Activated T-helper 17 cell treated with anti-CD3 and anti-CD28 coated beads, Interleukin-2, amount 50 U/mL, for 72 hours (primary cell): ENCODE results near the gene TNFRSF1B. TPM values are rescaled to one million over a fixed set of nuclear protein-coding genes. Genes with fewer than 3 reads are reported as not detected.

Source experiments
- ATAC-seq: fragments of 150-1000 bp; cut with Tn5 transposase; replicated peaks from 2 replicates; pipeline ENCODE4 v1.10.0; 2021; ENCODE audit warnings: mild to moderate bottlenecking, moderate library complexity
- H3K27ac Mint-ChIP-seq: one replicate; pipeline ENCODE4 v1.8.0; 2022; ENCODE audit warnings: mixed read lengths
- H3K27me3 Mint-ChIP-seq: one replicate; pipeline ENCODE4 v1.8.0; 2022; ENCODE audit warnings: mixed read lengths
- H3K36me3 Mint-ChIP-seq: one replicate; pipeline ENCODE4 v1.8.0; 2022; ENCODE audit warnings: low read depth, mild to moderate bottlenecking, mixed read lengths
- H3K4me1 Mint-ChIP-seq: one replicate; pipeline ENCODE4 v1.8.0; 2022; ENCODE audit warnings: mixed read lengths
- H3K4me3 Mint-ChIP-seq: one replicate; pipeline ENCODE4 v1.8.0; 2022; ENCODE audit warnings: mild to moderate bottlenecking, mixed read lengths
- H3K9me3 Mint-ChIP-seq: one replicate; pipeline ENCODE4 v1.8.0; 2022; ENCODE audit warnings: mixed read lengths
- total RNA-seq, 2 donors: library from RNA; stranded (reverse); gene quantifications; one replicate each; pipeline ENCODE4 v1.2.3, GENCODE V29; 2022

Gene TNFRSF1B
- total RNA-seq, 2 donors from 2014 or later, result 291 to 379 TPM

DNA sequence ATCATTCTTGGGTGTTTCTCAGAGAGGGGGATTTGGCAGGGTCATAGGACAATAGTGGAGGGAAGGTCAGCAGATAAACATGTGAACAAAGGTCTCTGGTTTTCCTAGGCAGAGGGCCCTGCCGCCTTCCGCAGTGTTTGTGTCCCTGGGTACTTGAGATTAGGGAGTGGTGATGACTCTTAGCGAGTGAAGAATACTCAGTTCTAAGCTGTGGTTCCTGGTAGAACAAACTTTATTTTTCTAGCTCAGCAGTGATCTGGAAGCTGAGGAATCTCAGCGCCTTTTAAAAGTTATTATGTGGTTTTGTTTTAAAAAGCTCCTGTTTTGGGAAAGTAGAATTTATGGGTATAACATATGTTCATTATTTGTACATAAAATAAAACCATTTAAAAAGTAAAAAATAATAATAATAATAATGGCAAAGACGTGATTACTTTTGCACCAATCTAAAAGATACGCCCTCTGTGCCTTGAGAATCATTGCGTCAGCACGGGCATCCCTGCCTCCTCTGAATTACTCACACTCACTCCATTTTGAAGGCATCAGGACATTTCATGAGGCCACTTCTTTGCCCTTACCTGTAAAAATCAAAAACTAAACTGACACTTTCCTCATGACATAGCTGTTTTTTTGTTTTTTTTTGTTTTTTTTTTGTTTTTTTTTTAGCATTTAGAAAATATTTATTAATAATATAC, 29.7 kb upstream of the TNFRSF1B start:
- Mint-ChIP-seq H3K36me3 (peaks cover 6% of the 10 kb centered on the region), H3K9me3 (no peaks in the 10 kb centered on the region), H3K27ac (no peak overlapping the region), H3K27me3 (no peaks in the 10 kb centered on the region), H3K4me1 (peaks cover 13% of the 10 kb centered on the region), H3K4me3 (no peak overlapping the region)
- ATAC-seq, result no peak

DNA sequence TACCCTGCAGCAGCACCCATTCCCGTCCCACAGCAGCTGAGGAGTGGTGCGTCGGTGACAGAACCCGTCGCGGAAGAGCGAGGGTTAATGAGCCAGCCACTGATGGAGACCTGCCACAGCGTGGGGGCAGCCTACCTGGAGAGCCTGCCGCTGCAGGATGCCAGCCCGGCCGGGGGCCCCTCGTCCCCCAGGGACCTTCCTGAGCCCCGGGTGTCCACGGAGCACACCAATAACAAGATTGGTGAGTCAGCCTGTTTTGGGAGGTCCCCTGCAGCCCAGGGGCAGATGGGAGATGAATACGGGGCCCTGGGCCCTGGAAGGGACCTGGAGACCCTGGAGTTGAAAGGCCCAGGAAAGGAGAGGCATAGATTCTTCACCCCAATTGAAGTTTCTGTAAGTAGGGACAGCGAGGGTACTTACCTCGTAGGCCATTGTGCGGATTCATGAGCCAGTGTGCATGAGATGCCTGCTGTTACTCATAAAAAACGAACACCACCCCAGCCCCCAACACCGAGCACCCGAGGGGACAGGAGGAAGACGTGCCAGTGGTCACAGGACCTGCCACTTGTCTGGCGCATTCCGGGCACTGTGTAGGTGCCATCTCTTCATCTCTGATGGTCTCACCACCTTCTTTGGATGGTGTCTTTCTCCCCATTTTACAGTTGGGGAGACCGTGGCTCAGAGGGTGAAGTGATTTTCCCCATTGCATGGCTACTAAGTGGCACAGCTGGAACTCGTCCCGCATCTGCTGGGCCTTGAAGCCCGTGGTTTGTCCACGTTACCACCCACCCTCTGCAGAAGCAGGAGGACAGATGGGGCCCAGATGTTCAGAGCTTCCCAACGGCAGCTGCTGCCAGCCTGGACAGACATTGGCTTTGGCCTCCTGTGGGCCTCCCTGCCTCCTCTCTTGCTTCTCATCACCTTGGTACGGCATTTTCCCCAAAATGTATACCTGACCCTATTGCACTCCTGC, 28.3 kb upstream of the TNFRSF1B start:
- H3K4me1 Mint-ChIP-seq, result peaks cover 12% of the 10 kb centered on the region
- H3K36me3 Mint-ChIP-seq, result peaks cover 11% of the 10 kb centered on the region
- H3K4me3 Mint-ChIP-seq, result no peak overlapping the region
- ATAC-seq, result no peak
- H3K9me3 Mint-ChIP-seq, result no peaks in the 10 kb centered on the region
- peak overlapping the region; percentile 76 for H3K27ac Mint-ChIP-seq
- no peaks in the 10 kb centered on the region for H3K27me3 Mint-ChIP-seq

DNA sequence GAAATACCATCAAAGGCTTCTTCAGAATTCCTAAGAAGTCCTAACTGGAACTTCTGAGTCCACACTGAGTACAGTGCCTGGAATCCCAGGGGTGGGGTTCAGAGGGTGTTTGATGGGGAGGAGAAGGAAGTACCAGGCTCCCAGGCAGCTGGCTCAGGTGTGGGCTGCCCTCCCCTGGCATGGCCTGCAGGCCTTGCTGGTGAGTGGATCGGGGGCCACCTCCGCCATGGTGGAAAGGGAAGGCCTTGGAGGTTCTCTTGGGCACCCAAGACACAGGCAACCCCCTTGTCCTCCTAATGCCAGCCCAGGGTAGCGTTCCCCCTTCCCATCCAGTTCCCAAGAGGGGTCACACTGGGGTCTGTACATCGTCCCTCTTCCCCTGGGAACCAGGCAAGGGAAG, 26.8 kb upstream of the TNFRSF1B start:
- H3K36me3 Mint-ChIP-seq, result peaks cover 18% of the 10 kb centered on the region
- peak overlapping the region; percentile 76 for H3K27ac Mint-ChIP-seq
- H3K27me3 Mint-ChIP-seq, result no peaks in the 10 kb centered on the region
- no peak for ATAC-seq
- H3K4me1 Mint-ChIP-seq, result peaks cover 18% of the 10 kb centered on the region
- no peaks in the 10 kb centered on the region for H3K9me3 Mint-ChIP-seq
- H3K4me3 Mint-ChIP-seq, result no peak overlapping the region

DNA sequence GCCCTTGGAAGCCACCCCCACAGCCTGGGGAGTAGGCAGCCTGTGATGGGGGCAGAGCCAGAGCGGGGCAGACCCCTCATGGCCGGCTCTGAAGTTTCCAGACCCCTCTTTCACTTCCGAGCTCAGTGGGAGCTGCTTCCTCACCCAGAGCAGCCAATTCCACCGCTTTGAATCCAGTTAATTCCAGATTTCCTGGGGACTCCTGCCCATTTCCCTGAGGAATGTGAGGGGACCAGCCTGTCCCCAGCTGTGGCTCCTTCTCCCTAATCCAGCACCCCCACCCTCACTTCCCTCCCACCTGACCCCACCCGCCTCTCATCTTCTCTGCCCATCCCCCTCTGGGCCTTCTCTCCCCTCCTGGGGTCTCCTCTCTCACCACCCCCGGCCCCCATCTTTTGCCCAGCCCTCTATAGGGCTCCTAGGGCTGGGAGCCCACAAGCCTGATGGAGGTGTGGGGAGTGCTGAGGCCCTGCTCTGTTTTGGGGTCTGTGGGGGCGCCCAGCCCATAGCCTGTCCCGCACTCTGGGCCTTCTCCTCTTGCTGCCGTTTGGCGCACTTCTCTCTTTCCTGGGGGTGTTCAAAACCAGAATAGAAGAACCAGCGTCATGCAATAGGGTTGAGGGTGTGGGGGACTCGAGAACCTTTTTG, 26.2 kb upstream of the TNFRSF1B start:
- no peaks in the 10 kb centered on the region for H3K9me3 Mint-ChIP-seq
- H3K4me3 Mint-ChIP-seq, result no peak overlapping the region
- no peak for ATAC-seq
- H3K27me3 Mint-ChIP-seq, result no peaks in the 10 kb centered on the region
- H3K27ac Mint-ChIP-seq, result no peak overlapping the region
- H3K4me1 Mint-ChIP-seq, result peaks cover 18% of the 10 kb centered on the region
- peaks cover 18% of the 10 kb centered on the region for H3K36me3 Mint-ChIP-seq

DNA sequence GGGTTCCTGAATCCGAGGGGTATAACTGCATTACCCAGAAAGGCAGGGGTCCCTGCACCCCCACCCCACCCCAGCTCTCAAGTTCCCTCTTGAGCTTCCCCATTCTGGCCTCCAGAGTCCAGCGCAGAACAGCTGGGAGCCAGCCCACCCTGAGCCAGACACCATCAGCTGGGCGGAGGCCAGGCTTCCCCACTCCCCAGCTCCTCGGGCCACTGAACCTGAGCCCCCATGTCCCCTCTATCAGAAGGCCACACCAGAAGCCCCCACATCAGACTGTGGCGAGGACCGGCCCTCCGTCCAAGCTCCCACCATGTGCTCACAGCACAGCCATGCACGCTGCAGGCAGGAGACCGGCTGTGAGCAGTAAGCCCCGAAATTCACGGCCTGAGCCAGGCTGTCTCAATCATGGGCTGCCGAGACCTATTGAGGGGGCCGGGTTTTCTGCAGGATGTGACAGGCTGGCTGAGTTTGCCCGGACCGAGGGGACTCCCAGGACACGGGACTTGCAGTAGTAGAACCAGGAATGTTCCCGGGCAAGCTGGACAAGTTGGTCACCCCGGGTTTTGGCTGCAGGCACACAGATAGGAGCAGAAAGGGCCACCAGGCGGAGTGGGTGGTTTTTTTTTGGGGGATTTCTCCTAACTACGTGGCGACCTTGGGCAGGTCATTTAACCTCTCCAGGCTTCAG, 25.5 kb upstream of the TNFRSF1B start:
- H3K27me3 Mint-ChIP-seq, result no peaks in the 10 kb centered on the region
- H3K9me3 Mint-ChIP-seq, result no peaks in the 10 kb centered on the region
- H3K4me1 Mint-ChIP-seq, result peaks cover 17% of the 10 kb centered on the region
- no peak overlapping the region for H3K4me3 Mint-ChIP-seq
- H3K27ac Mint-ChIP-seq, result no peak overlapping the region
- ATAC-seq, result no peak
- peaks cover 18% of the 10 kb centered on the region for H3K36me3 Mint-ChIP-seq

DNA sequence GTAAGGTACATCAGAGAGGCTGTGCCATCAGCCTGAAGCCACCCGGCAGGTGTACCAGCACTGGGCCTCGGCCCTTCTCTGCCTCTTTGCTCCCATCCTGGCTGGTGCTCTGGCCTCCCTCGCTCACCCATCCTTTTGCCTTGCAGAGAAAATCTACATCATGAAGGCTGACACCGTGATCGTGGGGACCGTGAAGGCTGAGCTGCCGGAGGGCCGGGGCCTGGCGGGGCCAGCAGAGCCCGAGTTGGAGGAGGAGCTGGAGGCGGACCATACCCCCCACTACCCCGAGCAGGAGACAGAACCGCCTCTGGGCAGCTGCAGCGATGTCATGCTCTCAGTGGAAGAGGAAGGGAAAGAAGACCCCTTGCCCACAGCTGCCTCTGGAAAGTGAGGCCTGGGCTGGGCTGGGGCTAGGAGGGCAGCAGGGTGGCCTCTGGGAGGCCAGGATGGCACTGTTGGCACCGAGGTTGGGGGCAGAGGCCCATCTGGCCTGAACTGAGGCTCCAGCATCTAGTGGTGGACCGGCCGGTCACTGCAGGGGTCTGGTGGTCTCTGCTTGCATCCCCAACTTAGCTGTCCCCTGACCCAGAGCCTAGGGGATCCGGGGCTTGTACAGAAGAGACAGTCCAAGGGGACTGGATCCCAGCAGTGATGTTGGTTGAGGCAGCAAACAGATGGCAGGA, 24.5 kb upstream of the TNFRSF1B start:
- peaks cover 18% of the 10 kb centered on the region for H3K36me3 Mint-ChIP-seq
- no peaks in the 10 kb centered on the region for H3K27me3 Mint-ChIP-seq
- H3K4me1 Mint-ChIP-seq, result peaks cover 27% of the 10 kb centered on the region
- H3K27ac Mint-ChIP-seq, result no peak overlapping the region
- ATAC-seq, result no peak
- no peak overlapping the region for H3K4me3 Mint-ChIP-seq
- H3K9me3 Mint-ChIP-seq, result no peaks in the 10 kb centered on the region

DNA sequence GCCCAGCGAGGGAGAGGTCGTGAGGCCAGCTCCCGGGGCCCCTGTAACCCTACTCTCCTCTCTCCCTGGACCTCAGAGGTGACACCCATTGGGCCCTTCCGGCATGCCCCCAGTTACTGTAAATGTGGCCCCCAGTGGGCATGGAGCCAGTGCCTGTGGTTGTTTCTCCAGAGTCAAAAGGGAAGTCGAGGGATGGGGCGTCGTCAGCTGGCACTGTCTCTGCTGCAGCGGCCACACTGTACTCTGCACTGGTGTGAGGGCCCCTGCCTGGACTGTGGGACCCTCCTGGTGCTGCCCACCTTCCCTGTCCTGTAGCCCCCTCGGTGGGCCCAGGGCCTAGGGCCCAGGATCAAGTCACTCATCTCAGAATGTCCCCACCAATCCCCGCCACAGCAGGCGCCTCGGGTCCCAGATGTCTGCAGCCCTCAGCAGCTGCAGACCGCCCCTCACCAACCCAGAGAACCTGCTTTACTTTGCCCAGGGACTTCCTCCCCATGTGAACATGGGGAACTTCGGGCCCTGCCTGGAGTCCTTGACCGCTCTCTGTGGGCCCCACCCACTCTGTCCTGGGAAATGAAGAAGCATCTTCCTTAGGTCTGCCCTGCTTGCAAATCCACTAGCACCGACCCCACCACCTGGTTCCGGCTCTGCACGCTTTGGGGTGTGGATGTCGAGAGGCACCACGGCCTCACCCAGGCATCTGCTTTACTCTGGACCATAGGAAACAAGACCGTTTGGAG, 23.7 kb upstream of the TNFRSF1B start:
- peaks cover 27% of the 10 kb centered on the region for H3K4me1 Mint-ChIP-seq
- peak overlapping the region; percentile 31 for H3K27ac Mint-ChIP-seq
- H3K36me3 Mint-ChIP-seq, result peaks cover 18% of the 10 kb centered on the region
- H3K9me3 Mint-ChIP-seq, result no peaks in the 10 kb centered on the region
- no peaks in the 10 kb centered on the region for H3K27me3 Mint-ChIP-seq
- H3K4me3 Mint-ChIP-seq, result peak overlapping the region; percentile 49
- ATAC-seq, result no peak

DNA sequence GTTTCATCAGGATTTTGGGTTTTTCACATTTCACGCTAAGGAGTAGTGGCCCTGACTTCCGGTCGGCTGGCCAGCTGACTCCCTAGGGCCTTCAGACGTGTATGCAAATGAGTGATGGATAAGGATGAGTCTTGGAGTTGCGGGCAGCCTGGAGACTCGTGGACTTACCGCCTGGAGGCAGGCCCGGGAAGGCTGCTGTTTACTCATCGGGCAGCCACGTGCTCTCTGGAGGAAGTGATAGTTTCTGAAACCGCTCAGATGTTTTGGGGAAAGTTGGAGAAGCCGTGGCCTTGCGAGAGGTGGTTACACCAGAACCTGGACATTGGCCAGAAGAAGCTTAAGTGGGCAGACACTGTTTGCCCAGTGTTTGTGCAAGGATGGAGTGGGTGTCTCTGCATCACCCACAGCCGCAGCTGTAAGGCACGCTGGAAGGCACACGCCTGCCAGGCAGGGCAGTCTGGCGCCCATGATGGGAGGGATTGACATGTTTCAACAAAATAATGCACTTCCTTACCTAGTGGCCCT, 23.1 kb upstream of the TNFRSF1B start:
- peaks cover 18% of the 10 kb centered on the region for H3K36me3 Mint-ChIP-seq
- no peaks in the 10 kb centered on the region for H3K9me3 Mint-ChIP-seq
- peak; percentile 74 for ATAC-seq
- peak overlapping the region; percentile 49 for H3K4me3 Mint-ChIP-seq
- H3K27ac Mint-ChIP-seq, result peak overlapping the region; percentile 31
- no peaks in the 10 kb centered on the region for H3K27me3 Mint-ChIP-seq
- H3K4me1 Mint-ChIP-seq, result peaks cover 27% of the 10 kb centered on the region

DNA sequence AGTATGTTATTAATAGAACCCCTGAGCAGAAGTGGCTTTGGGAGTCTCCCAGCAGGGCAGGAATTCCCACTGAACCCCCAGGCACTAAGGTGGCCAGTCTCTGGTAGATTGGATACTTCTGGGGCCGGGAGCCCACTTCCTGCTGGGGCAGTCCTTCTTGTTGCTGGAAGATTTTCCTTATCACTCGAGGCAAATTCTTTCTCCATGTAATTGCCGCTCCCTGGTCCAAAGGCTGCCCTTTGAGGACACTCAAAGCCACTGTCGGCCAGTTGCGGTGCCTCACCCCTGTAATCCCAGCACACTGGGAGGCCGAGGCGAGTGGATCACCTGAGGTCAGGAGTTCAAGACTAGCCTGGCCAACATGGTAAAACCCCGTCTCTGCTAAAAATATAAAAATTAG, 22.6 kb upstream of the TNFRSF1B start:
- Mint-ChIP-seq H3K4me1 (peaks cover 28% of the 10 kb centered on the region), H3K9me3 (no peaks in the 10 kb centered on the region), H3K27ac (peak overlapping the region; percentile 31), H3K36me3 (peaks cover 16% of the 10 kb centered on the region), H3K27me3 (no peaks in the 10 kb centered on the region), H3K4me3 (peak overlapping the region; percentile 49)
- no peak for ATAC-seq

DNA sequence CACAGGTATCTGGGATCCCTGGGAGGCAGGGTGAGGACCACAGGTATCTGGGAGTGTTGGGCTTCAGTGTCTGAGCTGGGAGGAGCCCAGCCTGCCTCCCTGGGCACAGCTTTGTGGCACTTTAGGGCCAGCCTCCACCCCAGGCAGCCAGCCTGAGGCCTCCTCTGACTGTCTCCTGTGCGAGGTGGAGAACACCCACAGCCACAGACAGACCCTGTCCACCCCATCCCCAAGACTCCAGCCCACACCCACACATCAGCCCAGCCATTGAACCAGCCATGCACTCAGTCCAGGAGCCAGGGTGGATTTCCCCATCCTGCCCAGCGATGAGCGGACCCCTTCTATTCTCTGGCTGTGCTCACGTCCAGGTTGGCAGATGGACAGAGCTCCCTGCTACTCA, 21.8 kb upstream of the TNFRSF1B start:
- ATAC-seq, result no peak
- Mint-ChIP-seq H3K27me3 (no peaks in the 10 kb centered on the region), H3K27ac (no peak overlapping the region), H3K9me3 (peaks cover 3% of the 10 kb centered on the region), H3K36me3 (peaks cover 16% of the 10 kb centered on the region), H3K4me1 (peaks cover 34% of the 10 kb centered on the region), H3K4me3 (peak overlapping the region; percentile 25)

DNA sequence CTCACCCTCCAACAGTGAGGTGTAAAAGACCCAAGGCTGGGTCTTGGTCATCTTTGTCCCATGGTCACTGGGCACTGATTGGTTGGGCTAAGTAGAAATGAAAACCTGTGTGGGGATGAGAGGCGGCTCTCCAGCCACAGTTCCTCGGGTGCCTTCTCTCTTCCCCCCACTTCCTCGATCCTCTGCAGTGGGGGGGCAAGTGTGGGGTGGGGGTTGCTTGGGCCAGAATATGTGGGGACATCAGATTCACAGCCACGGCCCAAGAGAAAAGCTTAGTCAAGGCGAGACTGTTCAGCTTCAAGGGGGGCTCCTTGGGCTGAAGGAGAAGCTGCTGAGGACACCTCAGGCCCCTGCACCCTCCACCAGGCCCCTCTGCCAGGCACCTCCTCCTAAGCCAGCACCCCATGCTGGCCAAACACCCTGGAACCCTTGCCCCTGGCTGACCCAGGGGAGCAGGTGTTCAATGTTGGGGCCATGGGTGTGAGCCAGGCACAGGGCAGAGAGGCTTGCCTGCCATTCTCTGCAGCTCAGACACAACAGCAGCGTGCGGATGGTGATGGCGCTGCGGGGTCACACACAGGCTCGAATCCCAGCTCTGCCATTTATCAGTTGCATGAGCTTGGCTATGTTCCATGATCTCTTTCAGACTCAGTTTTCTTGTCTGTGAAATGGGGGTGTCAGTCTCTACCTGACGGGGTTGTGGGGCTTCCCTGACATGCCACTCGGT, 21.0 kb upstream of the TNFRSF1B start:
- peaks cover 16% of the 10 kb centered on the region for H3K36me3 Mint-ChIP-seq
- H3K27ac Mint-ChIP-seq, result peak overlapping the region; percentile 86
- H3K4me3 Mint-ChIP-seq, result peak overlapping the region; percentile 69
- no peaks in the 10 kb centered on the region for H3K27me3 Mint-ChIP-seq
- H3K9me3 Mint-ChIP-seq, result peaks cover 3% of the 10 kb centered on the region
- no peak for ATAC-seq
- H3K4me1 Mint-ChIP-seq, result peaks cover 38% of the 10 kb centered on the region

DNA sequence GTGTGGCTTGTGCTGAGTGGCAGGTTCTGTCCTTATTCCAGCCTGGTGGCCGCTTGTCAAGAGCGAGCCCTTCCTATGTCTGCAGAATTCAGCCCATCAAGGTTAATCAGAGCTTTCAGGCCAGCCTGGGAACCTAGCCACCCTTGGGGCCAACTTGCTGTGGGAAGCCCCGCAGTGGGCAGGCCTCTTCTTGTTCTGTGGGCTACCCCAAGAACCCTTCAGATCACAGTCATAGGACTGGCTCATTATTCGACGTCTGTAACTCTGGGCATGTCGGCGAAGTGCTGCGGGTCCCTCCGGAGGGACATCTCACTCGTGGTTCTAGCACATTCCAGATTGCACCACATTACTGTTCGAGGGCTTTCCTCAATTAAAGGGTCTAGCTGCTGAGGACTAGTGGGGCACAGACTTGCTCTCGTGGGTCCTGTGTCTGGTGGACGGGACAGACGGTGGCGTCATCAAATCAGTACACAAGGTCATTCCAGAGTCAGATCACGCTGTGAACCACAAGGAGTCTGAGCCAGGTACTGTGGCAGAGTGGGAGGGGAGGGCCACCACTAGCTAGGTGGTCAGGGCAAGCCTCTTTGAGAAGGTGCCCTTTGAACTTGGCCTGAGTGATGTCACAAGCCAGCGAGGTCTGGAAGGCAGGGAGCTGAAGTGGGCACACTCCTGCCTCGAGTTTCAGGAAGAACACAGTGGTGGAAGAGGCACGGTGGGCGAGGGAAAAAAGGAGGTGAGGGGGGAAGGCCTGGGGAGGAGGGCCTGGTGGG, 20.3 kb upstream of the TNFRSF1B start:
- H3K27ac Mint-ChIP-seq, result peak overlapping the region; percentile 86
- peaks cover 16% of the 10 kb centered on the region for H3K36me3 Mint-ChIP-seq
- H3K27me3 Mint-ChIP-seq, result no peaks in the 10 kb centered on the region
- H3K4me1 Mint-ChIP-seq, result peaks cover 45% of the 10 kb centered on the region
- peak overlapping the region; percentile 69 for H3K4me3 Mint-ChIP-seq
- peaks cover 3% of the 10 kb centered on the region for H3K9me3 Mint-ChIP-seq
- no peak for ATAC-seq
